ENCODE data around the gene ZBTB38. TPM values are rescaled to one million over a fixed set of nuclear protein-coding genes. Genes with fewer than 3 reads are reported as not detected.

Gene ZBTB38
- total and polyA plus RNA-seq, 2 of the 13 experiments (the other 11 are each of a cell fraction or from before 2014, with no cell fraction given) = 26.8 to 51.7 TPM

- TF ChIP-seq EHMT2 (IDR thresholded peaks at IDR 0.05; ENCODE audit: borderline replicate concordance, low read depth, low read length) = no peak
- TF ChIP-seq ARNT2 (CRISPR knock-in tag; IDR thresholded peaks at IDR 0.05; ENCODE audit: low read depth) = no peak
- TF ChIP-seq, protein P1, sequence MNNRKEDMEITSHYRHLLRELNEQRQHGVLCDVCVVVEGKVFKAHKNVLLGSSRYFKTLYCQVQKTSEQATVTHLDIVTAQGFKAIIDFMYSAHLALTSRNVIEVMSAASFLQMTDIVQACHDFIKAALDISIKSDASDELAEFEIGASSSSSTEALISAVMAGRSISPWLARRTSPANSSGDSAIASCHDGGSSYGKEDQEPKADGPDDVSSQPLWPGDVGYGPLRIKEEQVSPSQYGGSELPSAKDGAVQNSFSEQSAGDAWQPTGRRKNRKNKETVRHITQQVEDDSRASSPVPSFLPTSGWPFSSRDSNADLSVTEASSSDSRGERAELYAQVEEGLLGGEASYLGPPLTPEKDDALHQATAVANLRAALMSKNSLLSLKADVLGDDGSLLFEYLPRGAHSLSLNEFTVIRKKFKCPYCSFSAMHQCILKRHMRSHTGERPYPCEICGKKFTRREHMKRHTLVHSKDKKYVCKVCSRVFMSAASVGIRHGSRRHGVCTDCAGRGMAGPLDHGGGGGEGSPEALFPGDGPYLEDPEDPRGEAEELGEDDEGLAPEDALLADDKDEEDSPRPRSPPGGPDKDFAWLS (CRISPR knock-in tag; IDR thresholded peaks at IDR 0.05; ENCODE audit: borderline replicate concordance) = no peak
- TF ChIP-seq HOMEZ (CRISPR knock-in tag; IDR thresholded peaks at IDR 0.05; ENCODE audit: low read depth) = no peak
- no peak for TF ChIP-seq NR0B2 (CRISPR knock-in tag; IDR thresholded peaks at IDR 0.05)
- no peak for TF ChIP-seq E2F5 (CRISPR knock-in tag; conservative IDR thresholded peaks at IDR 0.05)
- no peak for TF ChIP-seq HNF1B (CRISPR knock-in tag; IDR thresholded peaks at IDR 0.05)
- TF ChIP-seq, protein P2, sequence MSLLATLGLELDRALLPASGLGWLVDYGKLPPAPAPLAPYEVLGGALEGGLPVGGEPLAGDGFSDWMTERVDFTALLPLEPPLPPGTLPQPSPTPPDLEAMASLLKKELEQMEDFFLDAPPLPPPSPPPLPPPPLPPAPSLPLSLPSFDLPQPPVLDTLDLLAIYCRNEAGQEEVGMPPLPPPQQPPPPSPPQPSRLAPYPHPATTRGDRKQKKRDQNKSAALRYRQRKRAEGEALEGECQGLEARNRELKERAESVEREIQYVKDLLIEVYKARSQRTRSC (CRISPR knock-in tag; IDR thresholded peaks at IDR 0.05; ENCODE audit: low read depth) = no peak
- no peak for TF ChIP-seq FOXA3 (CRISPR knock-in tag; IDR thresholded peaks at IDR 0.05)
- TF ChIP-seq HDAC1 (CRISPR knock-in tag; IDR thresholded peaks at IDR 0.05) = no peak
- TF ChIP-seq POGZ (CRISPR knock-in tag; IDR thresholded peaks at IDR 0.05) = no peak
- TF ChIP-seq, protein P3, sequence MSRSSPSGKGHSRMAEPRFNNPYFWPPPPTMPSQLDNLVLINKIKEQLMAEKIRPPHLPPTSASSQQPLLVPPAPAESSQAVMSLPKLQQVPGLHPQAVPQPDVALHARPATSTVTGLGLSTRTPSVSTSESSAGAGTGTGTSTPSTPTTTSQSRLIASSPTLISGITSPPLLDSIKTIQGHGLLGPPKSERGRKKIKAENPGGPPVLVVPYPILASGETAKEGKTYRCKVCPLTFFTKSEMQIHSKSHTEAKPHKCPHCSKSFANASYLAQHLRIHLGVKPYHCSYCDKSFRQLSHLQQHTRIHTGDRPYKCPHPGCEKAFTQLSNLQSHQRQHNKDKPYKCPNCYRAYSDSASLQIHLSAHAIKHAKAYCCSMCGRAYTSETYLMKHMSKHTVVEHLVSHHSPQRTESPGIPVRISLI (CRISPR knock-in tag; IDR thresholded peaks at IDR 0.05; ENCODE audit: borderline replicate concordance) = no peak
- no peak for TF ChIP-seq ZNF841 (CRISPR knock-in tag; IDR thresholded peaks at IDR 0.05; ENCODE audit: borderline replicate concordance)
- DNase-seq (ENCODE audit: low spot score) (no peak), FAIRE-seq (no peak), ATAC-seq (no peak)
- no peaks in the 10 kb centered on the region for H3K36me3 ChIP-seq (replicated peaks in 1 of 2; ENCODE audit: control insufficient read depth in 1 of 2, insufficient read depth in 2 of 2, low read length in 2 of 2)
- H3K9me3 ChIP-seq (ENCODE audit: low read length) = no peaks in the 10 kb centered on the region
- no peak overlapping the region for H3K4me2 ChIP-seq (ENCODE audit: low read depth, low read length)
- intact Hi-C loops (cut with micrococcal nuclease; ENCODE audit: unreplicated experiment) (no loop called here), in situ Hi-C loops (cut with HindIII; ENCODE audit: extremely low pct_ligation_motif_present, low pct_unique_long_range_greater_than_20kb) (no loop called here)
- ChIA-PET POLR2A (no interaction called here), CTCF (ENCODE audit: low intra/inter-chr PET ratio, low total read pairs) (no interaction called here)
- no TSS peak for BruUV-seq (replicated peaks)
- no peaks in the 10 kb centered on the region for H3K79me2 ChIP-seq (ENCODE audit: insufficient read depth, low read length)
- H3K9ac ChIP-seq (ENCODE audit: insufficient read depth, low read depth, low read length) = no peak overlapping the region
- no peak overlapping the region for H3K4me3 ChIP-seq (replicated peaks in 1 of 3; ENCODE audit: insufficient read depth in 1 of 3, low read depth in 2 of 3, low read length in 3 of 3)
- no peaks in the 10 kb centered on the region for H3K4me1 ChIP-seq (ENCODE audit: insufficient read depth, low read length)
- H3K27me3 ChIP-seq (ENCODE audit: control insufficient read depth in 1 of 2, insufficient read depth in 2 of 2, low read length in 2 of 2) = no peaks in the 10 kb centered on the region; a peak in 1 of 5 replicates
- H3K27ac ChIP-seq (ENCODE audit: extremely low read length, insufficient read depth, low read length) = no peak overlapping the region
- H2AFZ ChIP-seq (ENCODE audit: low read length) = no peak overlapping the region
- no peaks in the 10 kb centered on the region for H4K20me1 ChIP-seq (ENCODE audit: insufficient read depth, low read length)
- 40% methylated on average over 5 of the region's 5 CpGs for WGBS (ENCODE audit: low lambda C conversion rate)
Measured at GRCh38 chr3:141352262-141352984, 15.9 kb upstream of the ZBTB38 start.

Measured in HepG2 (cell line).